Stimulated activated CD8-positive, alpha-beta memory T cell treated with anti-CD3 and anti-CD28 coated beads, Interleukin-4, amount 100 ng/mL, for 24 hours (primary cell): Measurements from ENCODE around the gene DAPK1.
"Not testable (repeated sequence)": the region's sequence is repeated elsewhere in the genome, so short reads cannot be mapped to it uniquely, and the experiment has no call there.

Experiments
- DNase-seq: peaks from one replicate; pipeline ENCODE4 v3.0.0-alpha.2; 2020; ENCODE audit warnings: low read depth

The DAPK1 gene

DNA sequence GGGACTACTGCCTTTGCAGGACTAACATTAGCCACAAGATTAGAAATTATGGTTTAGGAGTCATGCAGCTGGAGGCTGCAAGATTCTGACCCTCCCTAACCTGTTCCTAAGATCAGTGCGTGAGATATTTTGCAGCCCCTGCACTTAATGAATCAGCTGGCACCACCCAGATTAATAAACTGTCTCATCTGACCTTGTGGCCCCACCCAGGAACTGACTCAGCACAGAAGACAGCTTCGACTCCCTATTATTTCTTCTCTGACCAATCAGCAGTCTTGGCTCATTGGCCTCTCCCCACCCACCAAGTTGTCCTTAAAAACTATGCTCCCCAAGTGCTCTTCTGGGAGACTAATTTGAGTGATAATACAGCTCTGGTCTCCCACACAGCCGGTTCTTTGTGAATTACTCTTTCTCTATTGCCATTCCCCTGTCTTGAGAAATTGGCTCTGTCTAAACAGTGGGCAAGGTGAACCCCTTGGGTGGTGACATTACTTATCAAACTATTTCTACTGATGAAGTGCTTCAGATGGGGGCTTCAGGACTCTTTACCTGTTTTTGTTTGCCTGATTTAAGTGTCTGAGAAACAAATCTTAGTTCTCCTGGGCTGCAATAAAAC, 245.3 kb downstream of the DAPK1 start:
- DNase-seq: no peak

DNA sequence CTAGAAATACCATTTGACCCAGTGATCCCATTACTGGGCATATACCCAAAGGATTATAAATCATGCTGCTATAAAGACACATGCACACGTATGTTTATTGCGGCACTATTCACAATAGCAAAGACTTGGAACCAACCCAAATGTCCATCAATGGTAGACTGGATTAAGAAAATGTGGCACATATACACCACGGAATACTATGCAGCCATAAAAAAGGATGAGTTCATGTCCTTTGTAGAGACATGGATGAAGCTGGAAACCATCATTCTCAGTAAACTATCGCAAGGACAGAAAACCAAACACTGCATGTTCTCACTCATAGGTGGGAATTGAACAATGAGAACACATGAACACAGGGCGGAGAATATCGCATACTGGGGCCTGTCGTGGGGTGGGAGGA, 246.6 kb downstream of the DAPK1 start:
- not testable (repeated sequence) for DNase-seq

DNA sequence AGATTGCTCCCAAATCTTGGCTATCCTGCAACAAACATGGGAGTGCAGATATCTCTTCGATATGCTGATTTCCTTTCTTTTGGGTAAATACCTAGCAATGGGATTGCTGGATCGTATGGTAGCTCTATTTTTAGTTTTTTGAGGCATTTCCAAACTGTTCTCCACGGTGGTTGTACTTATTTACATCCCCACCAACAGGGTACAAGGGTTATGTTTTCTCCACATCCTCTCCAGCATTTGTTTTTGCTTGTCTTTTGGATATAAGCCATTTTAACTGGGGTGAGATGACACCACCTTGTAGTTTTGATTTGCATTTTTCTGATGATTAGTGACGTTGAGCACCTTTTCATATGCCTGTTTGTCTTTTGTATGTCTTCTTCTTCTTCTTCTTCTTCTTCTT, 248.5 kb downstream of the DAPK1 start:
- DNase-seq: no peak

DNA sequence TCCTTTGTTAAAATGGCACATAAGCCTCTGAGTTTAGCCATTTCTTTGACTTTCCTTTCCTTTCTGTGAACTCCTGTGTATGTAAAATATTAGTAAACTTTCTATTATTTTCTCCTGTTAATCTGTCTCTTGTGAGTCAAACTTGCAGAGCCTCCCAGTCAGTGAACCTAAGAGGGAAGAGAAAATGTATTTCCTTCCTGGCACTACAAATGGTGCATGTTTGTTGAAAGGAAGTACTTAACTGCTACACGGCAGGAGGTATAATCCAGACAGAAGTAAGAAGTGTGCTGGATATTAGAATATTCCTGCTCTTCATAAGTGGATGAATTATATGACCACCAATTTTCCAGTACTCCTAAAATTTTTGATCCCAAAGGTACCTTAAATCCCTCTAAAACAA, 251.2 kb downstream of the DAPK1 start:
- no peak for DNase-seq

DNA sequence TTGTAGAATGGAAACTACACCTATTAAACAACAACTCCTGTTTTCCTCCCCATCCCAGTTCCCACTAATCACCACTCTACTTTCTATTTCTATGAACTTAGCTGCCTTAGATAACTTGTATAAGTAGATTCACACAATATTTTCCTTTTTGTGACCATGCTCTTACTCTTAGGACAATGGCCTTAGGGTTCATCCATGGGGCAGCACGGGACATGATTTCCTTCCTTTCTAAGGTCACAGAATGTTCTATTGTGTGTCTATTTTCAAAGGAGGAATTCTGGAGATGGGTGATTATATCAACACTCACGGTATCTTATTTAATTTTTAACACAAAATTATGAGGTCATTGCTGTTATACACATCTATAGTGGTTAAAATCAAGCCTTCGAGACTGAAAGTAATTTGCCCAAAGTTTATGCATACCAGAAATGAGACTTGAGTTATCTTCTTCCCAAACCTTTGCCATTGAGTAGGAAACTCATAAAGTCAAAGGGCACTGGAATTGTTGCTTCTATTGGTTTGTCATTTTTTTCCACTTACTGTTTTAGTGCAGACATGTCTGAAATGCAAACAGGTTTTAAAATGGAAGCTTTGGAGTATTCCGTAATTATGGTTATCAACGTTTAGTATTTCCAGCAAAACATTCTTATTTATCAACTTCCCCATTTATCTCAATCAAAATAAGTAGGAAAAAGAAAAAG, 251.8 kb downstream of the DAPK1 start:
- DNase-seq: no peak

DNA sequence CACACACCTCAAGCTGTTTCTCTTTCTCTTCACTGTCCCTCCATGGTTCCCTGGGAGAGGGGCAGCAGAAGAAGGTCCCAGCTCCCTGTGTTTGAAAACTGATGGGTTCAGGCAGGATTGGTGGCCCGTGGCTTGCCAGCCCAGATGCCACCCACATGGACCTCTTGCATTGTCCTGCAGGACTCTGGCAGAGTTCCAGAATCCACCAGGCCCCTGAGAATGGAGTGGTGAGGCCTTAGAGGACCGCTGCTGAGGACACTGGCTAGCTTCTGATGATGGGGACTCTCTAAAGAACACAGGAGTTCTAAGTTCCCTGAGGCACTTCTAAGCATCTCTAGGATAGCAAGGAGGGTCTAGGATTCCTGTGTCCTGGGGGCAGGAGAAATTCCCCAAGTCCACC, 253.1 kb downstream of the DAPK1 start:
- DNase-seq: no peak

DNA sequence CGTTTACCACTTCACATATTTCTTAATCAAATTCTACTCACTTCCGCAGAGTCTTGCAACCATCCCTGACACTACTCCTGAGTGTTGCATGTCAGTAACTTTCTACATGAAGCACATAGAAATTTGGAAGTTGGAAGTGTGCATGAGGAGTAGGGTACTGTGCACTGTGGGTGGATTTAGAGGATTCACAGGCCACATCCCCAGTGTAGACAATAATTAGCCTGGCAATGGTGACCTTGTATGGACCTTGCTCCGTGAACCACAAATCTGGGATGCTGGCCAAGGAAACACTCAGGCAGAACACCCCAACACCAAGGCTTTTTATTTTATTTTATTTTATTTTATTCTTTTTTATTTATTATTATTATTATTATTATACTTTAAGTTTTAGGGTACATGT, 253.8 kb downstream of the DAPK1 start:
- DNase-seq: no peak

DNA sequence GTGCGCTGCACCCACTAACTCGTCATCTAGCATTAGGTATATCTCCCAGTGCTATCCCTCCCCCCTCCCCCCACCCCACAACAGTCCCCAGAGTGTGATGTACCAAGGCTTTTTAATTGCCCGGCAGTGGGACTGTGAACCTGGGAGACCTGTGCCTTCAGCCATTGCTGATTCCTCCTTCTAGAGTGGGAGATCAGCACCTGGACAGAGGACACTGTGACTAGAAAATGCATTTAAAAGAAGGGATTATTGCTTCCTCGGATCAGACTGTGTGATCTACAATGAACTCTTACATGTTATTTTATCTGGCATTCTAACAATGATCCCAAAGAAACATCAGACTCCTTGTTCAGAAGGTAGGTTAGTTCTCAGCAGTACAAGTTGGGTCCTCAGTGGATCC, 254.2 kb downstream of the DAPK1 start:
- DNase-seq: no peak

DNA sequence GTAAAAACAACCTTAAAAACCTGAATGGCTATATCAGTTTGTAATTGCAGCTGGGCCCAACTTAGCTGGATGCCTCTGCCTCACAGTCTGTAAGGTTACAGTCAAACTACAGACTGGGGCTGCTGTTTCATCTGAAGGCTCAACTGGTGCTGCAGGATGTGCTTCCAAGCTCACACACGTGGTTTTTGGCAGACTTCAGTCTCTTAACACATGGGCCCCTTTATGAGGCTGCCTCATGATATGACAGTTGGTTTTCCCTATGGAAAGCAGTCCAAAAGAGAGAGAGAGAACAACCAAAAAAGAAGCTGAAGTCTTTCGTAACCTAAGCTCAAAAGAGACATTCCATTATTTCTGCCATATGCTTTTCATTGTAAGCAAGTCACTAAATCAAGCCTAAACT, 255.6 kb downstream of the DAPK1 start:
- no peak for DNase-seq
